Activated CD4-positive, alpha-beta T cell treated with anti-CD3 and anti-CD28 coated beads, Interleukin-2, amount 10 ng/mL, durations not matched to agents 24 days and 14 days (primary cell): Measurements from ENCODE around the gene PSAT1. TPM values are rescaled to one million over a fixed set of nuclear protein-coding genes. Genes with fewer than 3 reads are reported as not detected.
"Not testable (repeated sequence)": the region's sequence is repeated elsewhere in the genome, so short reads cannot be mapped to it uniquely, and the experiment has no call there.

Experiments
- DNase-seq: peaks from one replicate; pipeline ENCODE4 v3.0.0; 2022
- H3K27ac Mint-ChIP-seq: one replicate; pipeline ENCODE4 v1.8.0; 2022; ENCODE audit warnings: mild to moderate bottlenecking, mixed read lengths
- H3K27me3 Mint-ChIP-seq: one replicate; pipeline ENCODE4 v1.8.0; 2022; ENCODE audit warnings: mixed read lengths
- H3K36me3 Mint-ChIP-seq: one replicate; pipeline ENCODE4 v1.8.0; 2022; ENCODE audit warnings: low read depth, mild to moderate bottlenecking, mixed read lengths
- H3K4me1 Mint-ChIP-seq: one replicate; pipeline ENCODE4 v1.8.0; 2021; ENCODE audit warnings: mixed read lengths
- H3K4me3 Mint-ChIP-seq: one replicate; pipeline ENCODE4 v1.8.0; 2022; ENCODE audit warnings: mild to moderate bottlenecking, moderate library complexity, mixed read lengths
- H3K9me3 Mint-ChIP-seq: one replicate; pipeline ENCODE4 v1.8.0; 2021; ENCODE audit warnings: mixed read lengths
- intact Hi-C: fragments of 100-400 bp; cut with micrococcal nuclease; formaldehyde crosslinking; loops from one replicate; pipeline ENCODE4 v1.15.1; 2023
- total RNA-seq: library from RNA; stranded (reverse); gene quantifications from 2 replicates; pipeline ENCODE4 v1.2.3, GENCODE V29; 2022

The PSAT1 gene
- total RNA-seq, 1 donor from 2014 or later = 91.3 TPM

- intact Hi-C loops, H3K9me3 Mint-ChIP-seq, DNase-seq, H3K36me3 Mint-ChIP-seq, H3K4me3 Mint-ChIP-seq, H3K27ac Mint-ChIP-seq, H3K4me1 Mint-ChIP-seq, H3K27me3 Mint-ChIP-seq: not testable (repeated sequence)
Observed at GRCh38 chr9:78284181-78284580, 12.7 kb upstream of the PSAT1 start.

DNA sequence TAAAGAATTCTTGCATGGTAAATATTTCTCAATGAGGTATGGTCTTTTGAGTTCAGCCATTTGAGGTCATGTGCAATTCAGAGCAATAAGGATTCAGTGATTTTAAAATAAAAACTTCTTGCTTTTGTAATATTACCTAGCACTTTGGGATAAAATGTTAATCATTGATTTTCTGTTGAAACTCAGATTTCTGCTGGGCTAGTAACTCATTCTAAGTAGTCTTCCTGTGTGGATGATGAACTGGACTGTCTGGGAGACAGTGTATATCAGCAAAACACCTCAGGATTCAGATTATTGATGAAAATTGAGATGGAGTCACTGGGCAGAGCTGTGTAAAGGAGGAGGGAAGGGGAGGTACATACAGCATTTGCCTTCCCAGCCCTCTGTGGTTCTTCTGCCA is 10.8 kb upstream of the PSAT1 start:
- H3K27me3 Mint-ChIP-seq = no peaks in the 10 kb centered on the region
- no peak overlapping the region for H3K4me3 Mint-ChIP-seq
- H3K4me1 Mint-ChIP-seq = no peaks in the 10 kb centered on the region
- intact Hi-C loops = no loop called here
- H3K27ac Mint-ChIP-seq = no peak overlapping the region
- H3K36me3 Mint-ChIP-seq = no peaks in the 10 kb centered on the region
- H3K9me3 Mint-ChIP-seq = no peaks in the 10 kb centered on the region
- DNase-seq = no peak

DNA sequence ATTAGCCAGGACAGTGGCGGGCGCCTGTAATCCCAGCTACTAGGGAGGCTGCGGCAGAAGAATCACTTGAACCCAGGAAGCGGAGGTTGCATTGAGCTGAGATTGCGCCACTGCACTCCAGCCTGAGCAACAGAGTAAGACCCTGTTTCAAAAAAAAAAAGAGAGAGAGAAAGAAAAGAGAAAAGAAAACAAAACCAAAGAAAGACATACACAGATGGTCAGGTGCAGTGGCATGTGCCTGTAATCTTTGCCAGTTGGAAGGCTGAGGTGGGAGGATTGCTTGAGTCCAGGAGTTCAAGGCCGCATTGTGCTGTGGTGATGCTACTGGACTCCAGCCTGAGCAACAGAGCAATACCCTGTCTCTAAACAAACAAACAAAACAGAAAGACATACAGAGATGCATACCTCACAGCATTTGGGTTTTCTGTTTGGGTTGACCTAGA is 10.0 kb upstream of the PSAT1 start:
- Mint-ChIP-seq H3K36me3 (no peaks in the 10 kb centered on the region), H3K4me1 (peaks cover 1% of the 10 kb centered on the region), H3K4me3 (no peak overlapping the region), H3K27ac (no peak overlapping the region), H3K27me3 (no peaks in the 10 kb centered on the region), H3K9me3 (no peaks in the 10 kb centered on the region)
- DNase-seq = no peak
- intact Hi-C loops = no loop called here

DNA sequence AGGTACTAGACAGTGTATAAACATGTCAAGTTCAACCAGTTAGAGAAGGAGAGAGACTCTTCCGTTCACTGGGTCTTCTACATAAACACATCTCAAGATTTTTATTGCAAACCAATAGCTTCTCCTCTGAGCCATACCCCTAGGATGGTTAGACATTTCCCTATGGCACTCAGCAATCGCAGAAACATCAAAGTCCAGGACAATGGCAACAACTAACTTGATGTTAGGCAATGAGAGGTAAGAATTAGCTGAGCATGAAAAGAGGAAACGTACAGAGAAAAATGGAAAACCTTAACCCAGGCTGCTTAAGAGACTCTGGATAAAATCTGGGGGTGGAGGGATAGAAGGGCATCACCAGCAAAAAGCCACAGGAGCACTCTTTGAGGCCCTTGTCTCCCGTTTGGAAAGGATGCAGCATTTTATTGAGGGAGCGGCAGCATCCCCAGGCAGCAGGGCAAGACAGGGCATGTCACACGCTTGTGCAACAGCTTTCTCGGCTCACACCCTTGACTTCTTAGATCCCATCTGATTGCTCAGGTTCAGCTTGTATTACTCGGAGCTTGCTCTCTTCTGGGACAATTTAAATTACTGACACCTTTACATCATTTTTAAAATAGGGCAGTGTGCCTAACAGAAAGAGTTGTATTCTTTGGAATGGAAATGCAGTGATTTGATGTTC is 8.6 kb upstream of the PSAT1 start:
- Mint-ChIP-seq H3K4me1 (peaks cover 8% of the 10 kb centered on the region), H3K36me3 (no peaks in the 10 kb centered on the region), H3K9me3 (no peaks in the 10 kb centered on the region), H3K27ac (no peak overlapping the region), H3K4me3 (no peak overlapping the region), H3K27me3 (no peaks in the 10 kb centered on the region)
- intact Hi-C loops = no loop called here
- no peak for DNase-seq

DNA sequence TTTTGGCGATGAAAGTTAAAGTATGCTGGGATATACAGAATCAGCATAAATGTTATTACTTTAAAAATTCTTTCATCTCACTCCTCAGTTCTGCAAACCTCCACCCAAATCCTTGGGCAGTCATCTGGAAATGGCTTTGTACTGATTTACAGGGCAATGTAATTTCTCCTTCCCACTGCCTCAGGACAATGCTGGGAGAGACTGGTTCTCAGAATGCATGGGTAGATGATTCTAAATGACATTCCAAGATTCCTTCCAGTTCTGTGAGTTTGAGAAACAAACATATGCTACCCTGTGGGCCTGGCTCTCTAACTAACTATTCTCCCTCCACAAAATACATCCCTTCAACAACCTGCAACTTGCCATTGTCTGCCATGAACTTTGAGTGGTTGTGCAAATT is 7.5 kb upstream of the PSAT1 start:
- Mint-ChIP-seq H3K4me1 (peaks cover 8% of the 10 kb centered on the region), H3K9me3 (no peaks in the 10 kb centered on the region), H3K4me3 (no peak overlapping the region), H3K27me3 (no peaks in the 10 kb centered on the region), H3K36me3 (no peaks in the 10 kb centered on the region), H3K27ac (no peak overlapping the region)
- intact Hi-C loops = no loop called here
- no peak for DNase-seq

- DNase-seq = no peak
- H3K4me3 Mint-ChIP-seq = no peak overlapping the region
- H3K9me3 Mint-ChIP-seq = no peaks in the 10 kb centered on the region
- no peaks in the 10 kb centered on the region for H3K27me3 Mint-ChIP-seq
- no peak overlapping the region for H3K27ac Mint-ChIP-seq
- peaks cover 15% of the 10 kb centered on the region for H3K4me1 Mint-ChIP-seq
- no peaks in the 10 kb centered on the region for H3K36me3 Mint-ChIP-seq
- intact Hi-C loops = loop anchor here (10.0 kb wide), 1 partner anchor 837 kb away; no protein-coding TSS in a partner anchor
Observed at GRCh38 chr9:78291240-78291925, 5.5 kb upstream of the PSAT1 start.

GRCh38 chr9:78292026-78292425 is 4.9 kb upstream of the PSAT1 start:
- intact Hi-C loops = loop anchor here (10.0 kb wide), 1 partner anchor 837 kb away; no protein-coding TSS in a partner anchor
- Mint-ChIP-seq H3K27ac (no peak overlapping the region), H3K36me3 (no peaks in the 10 kb centered on the region), H3K4me3 (no peak overlapping the region), H3K9me3 (no peaks in the 10 kb centered on the region), H3K27me3 (no peaks in the 10 kb centered on the region), H3K4me1 (peaks cover 19% of the 10 kb centered on the region)
- DNase-seq = no peak

DNA sequence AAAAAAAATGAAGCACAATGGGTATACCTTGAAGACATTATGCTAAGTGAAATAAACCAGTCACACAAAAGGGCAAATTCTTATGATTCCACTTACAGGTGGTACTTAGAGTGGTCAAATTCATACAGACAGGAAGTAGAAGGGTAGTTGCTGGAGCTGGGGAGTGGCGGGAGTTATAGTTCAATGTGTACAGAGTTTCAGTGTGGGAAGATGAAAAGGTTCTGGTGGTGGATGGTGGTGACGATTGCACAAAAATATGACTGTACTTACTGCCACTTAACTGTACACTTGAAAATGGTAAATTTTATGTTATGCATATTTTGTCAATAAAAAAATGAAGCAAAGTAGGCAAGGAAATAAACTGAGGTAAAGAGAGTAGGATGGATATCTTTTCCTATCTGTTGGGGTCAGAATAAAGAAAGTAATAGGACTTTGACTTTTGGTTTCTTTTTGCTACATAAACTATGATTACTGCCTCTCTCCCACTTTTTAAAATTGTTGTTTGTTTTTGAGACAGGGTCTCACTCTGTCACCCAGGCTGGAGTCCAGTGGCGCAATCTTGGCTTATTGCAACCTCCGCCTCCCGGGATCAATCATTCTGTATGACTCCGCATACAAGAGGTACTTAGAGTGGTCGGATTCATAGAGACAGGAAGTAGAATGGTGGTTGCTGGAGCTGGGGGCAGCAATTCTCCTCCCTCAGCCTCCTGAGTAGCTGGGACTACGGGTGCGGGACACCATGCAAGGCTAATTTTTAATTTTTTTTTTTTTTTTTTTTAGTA is 4.0 kb upstream of the PSAT1 start:
- Mint-ChIP-seq H3K27me3 (no peaks in the 10 kb centered on the region), H3K36me3 (peaks cover 5% of the 10 kb centered on the region), H3K4me1 (peaks cover 22% of the 10 kb centered on the region), H3K9me3 (no peaks in the 10 kb centered on the region), H3K4me3 (peak overlapping the region; percentile 67), H3K27ac (peak overlapping the region; percentile 31)
- peak; percentile 66 for DNase-seq
- intact Hi-C loops = loop anchor here (10.0 kb wide), 1 partner anchor 838 kb away; no protein-coding TSS in a partner anchor

- Mint-ChIP-seq H3K4me3 (no peak overlapping the region), H3K9me3 (no peaks in the 10 kb centered on the region), H3K27ac (peak overlapping the region; percentile 25), H3K27me3 (no peaks in the 10 kb centered on the region), H3K36me3 (peaks cover 7% of the 10 kb centered on the region), H3K4me1 (peaks cover 30% of the 10 kb centered on the region)
- intact Hi-C loops = loop anchor here (5.0 to 10.0 kb wide), 3 partner anchors 262 to 1117 kb away; partner anchors contain the start of genes GNAQ and VPS13A
- no peak for DNase-seq
Observed at GRCh38 chr9:78294290-78295176, 2.4 kb upstream of the PSAT1 start.

DNA sequence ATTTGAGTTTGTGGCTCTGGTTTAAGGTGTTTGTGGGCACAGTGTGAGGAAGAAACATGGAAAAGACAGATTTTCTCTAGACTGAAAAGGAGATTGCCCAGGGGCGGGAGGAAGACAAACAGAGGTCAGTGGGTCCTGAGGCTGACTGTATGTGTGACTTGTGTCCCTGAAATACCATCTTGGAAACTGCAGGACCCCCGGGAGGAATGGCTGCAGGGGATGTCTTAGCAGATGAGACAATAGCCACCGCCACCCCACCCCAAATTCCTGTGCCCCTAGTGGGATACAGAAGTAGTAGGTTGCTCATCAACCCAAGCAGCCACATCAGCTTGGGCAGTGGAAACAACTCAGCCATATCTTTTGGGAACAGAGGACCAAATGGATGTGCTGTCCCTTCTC is 1.7 kb upstream of the PSAT1 start:
- Mint-ChIP-seq H3K27me3 (no peaks in the 10 kb centered on the region), H3K36me3 (peaks cover 12% of the 10 kb centered on the region), H3K4me3 (no peak overlapping the region), H3K9me3 (no peaks in the 10 kb centered on the region), H3K27ac (peak overlapping the region; percentile 25), H3K4me1 (peaks cover 34% of the 10 kb centered on the region)
- no peak for DNase-seq
- intact Hi-C loops = loop anchor here (5.0 to 10.0 kb wide), 3 partner anchors 263 to 1118 kb away; partner anchors contain the start of genes GNAQ and VPS13A

GRCh38 chr9:78295731-78296130 is 1.2 kb upstream of the PSAT1 start:
- H3K36me3 Mint-ChIP-seq = peaks cover 15% of the 10 kb centered on the region
- DNase-seq = no peak
- H3K27ac Mint-ChIP-seq = no peak overlapping the region
- H3K4me3 Mint-ChIP-seq = peak overlapping the region; percentile 96
- H3K9me3 Mint-ChIP-seq = no peaks in the 10 kb centered on the region
- H3K4me1 Mint-ChIP-seq = peaks cover 36% of the 10 kb centered on the region
- intact Hi-C loops = loop anchor here (1.0 to 10.0 kb wide), 5 partner anchors 35 to 1118 kb away; partner anchors contain the start of genes CEP78, GNAQ and VPS13A
- no peaks in the 10 kb centered on the region for H3K27me3 Mint-ChIP-seq

DNA sequence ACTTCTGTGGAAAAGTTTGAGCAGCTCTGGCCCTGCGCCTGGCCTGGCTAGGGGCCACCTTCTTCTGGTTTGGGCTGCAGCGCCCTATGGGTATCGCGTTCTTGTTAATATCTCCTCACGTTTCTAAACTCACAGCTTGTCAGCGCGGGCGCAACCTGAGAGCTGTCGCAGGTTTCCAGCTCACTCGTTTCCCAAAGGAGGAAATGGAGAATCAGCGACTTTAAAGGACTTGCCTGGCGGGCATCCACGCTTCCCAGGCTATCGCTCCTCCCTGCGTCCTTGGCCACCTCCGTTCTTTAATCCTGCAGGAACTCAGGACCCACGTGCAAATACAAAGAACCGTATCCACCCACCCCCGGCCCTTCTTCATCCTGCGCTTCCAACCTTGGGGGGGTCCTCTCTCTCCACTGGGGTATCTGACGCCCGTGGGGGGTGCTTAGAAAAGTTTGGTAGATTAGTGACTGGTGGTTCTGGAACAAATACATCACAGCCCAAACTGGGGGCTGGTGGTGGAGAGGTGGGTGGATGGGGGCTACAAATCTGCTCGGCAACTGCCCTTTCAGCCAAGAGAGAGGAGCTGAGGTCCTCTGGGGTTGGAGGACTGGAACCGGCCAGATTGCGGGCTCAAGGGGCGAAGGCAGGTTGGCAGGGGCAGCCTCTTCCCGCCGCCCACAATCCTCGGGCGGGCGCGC is 578 bp upstream of the PSAT1 start:
- Mint-ChIP-seq H3K9me3 (no peaks in the 10 kb centered on the region), H3K4me1 (peaks cover 36% of the 10 kb centered on the region), H3K4me3 (peak overlapping the region; percentile 96), H3K27me3 (no peaks in the 10 kb centered on the region), H3K27ac (peak overlapping the region; percentile 97), H3K36me3 (peaks cover 15% of the 10 kb centered on the region)
- intact Hi-C loops = loop anchor here (1.0 to 10.0 kb wide), 5 partner anchors 36 to 1119 kb away; partner anchors contain the start of genes CEP78, GNAQ and VPS13A
- DNase-seq = peak; percentile 68
